GM19463 (cell line): Measurements from ENCODE around the gene C17orf100.

Source experiments
- ATAC-seq: cut with Tn5 transposase; IDR thresholded peaks from one replicate; pipeline ENCODE4 v1.9.1; 2021; ENCODE audit warnings: mild to moderate bottlenecking, moderate library complexity; ENCODE audit not compliant: unreplicated experiment

The C17orf100 gene

GRCh38 chr17:6668219-6668618 lies 16.7 kb downstream of the C17orf100 start:
- no peak for ATAC-seq

- no peak for ATAC-seq
These were observed 17.3 kb downstream of the C17orf100 start for GRCh38 chr17:6668727-6669425.

GRCh38 chr17:6669479-6670212 lies 18.1 kb downstream of the C17orf100 start:
- no peak for ATAC-seq

- no peak for ATAC-seq
These were observed 19.0 kb downstream of the C17orf100 start for GRCh38 chr17:6670571-6670970.

GRCh38 chr17:6670999-6671398 lies 19.4 kb downstream of the C17orf100 start:
- no peak for ATAC-seq

GRCh38 chr17:6671431-6671830 lies 19.9 kb downstream of the C17orf100 start:
- no peak for ATAC-seq

- ATAC-seq, result no peak
These were observed 23.0 kb downstream of the C17orf100 start for GRCh38 chr17:6674586-6674985.

- no peak for ATAC-seq
These were observed 23.8 kb downstream of the C17orf100 start for GRCh38 chr17:6675201-6675825.

GRCh38 chr17:6676802-6677157 lies 25.2 kb downstream of the C17orf100 start:
- no peak for ATAC-seq

GRCh38 chr17:6677158-6677831 lies 25.7 kb downstream of the C17orf100 start:
- ATAC-seq, result no peak

GRCh38 chr17:6677946-6678345 lies 26.4 kb downstream of the C17orf100 start:
- ATAC-seq, result no peak

GRCh38 chr17:6679241-6679640 lies 27.7 kb downstream of the C17orf100 start:
- ATAC-seq, result no peak

- ATAC-seq, result no peak
These were observed 29.6 kb downstream of the C17orf100 start for GRCh38 chr17:6681176-6681575.

GRCh38 chr17:6681671-6682070 lies 30.1 kb downstream of the C17orf100 start:
- ATAC-seq, result no peak

- ATAC-seq, result no peak
These were observed 30.8 kb downstream of the C17orf100 start for GRCh38 chr17:6682339-6682738.

GRCh38 chr17:6683081-6683684 lies 31.6 kb downstream of the C17orf100 start:
- no peak for ATAC-seq

GRCh38 chr17:6683730-6684459 lies 32.3 kb downstream of the C17orf100 start:
- ATAC-seq, result no peak

- ATAC-seq, result no peak
These were observed 32.9 kb downstream of the C17orf100 start for GRCh38 chr17:6684460-6684783.

GRCh38 chr17:6684881-6685767 lies 33.6 kb downstream of the C17orf100 start:
- ATAC-seq, result no peak

GRCh38 chr17:6686026-6686425 lies 34.5 kb downstream of the C17orf100 start:
- no peak for ATAC-seq
